GM18526 (cell line): Measurements from ENCODE around the gene KIAA1671.

Source experiments
- POLR2A ChIP-seq: IDR thresholded peaks from 3 replicates; pipeline ENCODE4 v1.6.1; 2011; ENCODE audit not compliant: insufficient read length; ENCODE audit errors: extremely low read depth

KIAA1671 gene

DNA sequence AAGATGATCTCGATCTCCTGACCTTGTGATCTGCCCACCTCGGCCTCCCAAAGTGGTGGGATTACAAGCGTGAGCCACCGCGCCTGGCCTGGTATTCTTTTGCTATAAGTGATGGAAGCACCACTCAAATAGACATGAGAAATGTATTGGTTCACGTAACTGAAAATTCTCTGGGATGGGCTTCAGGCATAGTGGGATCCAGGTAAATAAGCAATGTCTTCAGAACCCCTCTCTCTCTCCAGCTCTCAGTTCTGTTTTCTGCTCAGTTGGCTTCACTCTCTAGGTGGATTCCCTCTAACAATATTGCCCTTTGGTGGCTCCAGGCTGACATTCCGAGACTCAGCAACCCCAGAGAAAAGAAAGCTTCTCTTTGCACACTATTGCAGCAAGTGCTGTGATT is 5.1 kb upstream of the KIAA1671 start:
- TF ChIP-seq POLR2A: no peak

DNA sequence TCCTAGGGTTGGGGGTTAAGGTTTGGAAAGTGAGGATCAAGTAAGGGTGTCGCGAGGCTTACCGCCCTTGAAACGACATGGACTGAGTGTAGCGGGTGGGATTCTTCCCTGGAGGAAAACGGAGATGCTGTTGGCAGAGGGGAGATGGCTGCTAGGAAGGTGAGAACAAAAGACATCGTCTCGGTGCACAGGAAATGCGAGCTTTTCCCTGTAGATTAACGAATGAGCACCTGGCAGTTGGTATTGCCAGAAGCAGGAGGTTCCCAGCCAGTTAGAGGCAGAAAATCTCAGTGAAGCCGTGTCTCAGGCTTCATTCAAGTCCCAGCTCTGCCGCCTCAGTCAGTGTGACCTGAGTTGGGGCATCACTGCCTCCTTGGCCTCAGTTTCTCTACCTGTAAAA is 4.6 kb upstream of the KIAA1671 start:
- no peak for TF ChIP-seq POLR2A

DNA sequence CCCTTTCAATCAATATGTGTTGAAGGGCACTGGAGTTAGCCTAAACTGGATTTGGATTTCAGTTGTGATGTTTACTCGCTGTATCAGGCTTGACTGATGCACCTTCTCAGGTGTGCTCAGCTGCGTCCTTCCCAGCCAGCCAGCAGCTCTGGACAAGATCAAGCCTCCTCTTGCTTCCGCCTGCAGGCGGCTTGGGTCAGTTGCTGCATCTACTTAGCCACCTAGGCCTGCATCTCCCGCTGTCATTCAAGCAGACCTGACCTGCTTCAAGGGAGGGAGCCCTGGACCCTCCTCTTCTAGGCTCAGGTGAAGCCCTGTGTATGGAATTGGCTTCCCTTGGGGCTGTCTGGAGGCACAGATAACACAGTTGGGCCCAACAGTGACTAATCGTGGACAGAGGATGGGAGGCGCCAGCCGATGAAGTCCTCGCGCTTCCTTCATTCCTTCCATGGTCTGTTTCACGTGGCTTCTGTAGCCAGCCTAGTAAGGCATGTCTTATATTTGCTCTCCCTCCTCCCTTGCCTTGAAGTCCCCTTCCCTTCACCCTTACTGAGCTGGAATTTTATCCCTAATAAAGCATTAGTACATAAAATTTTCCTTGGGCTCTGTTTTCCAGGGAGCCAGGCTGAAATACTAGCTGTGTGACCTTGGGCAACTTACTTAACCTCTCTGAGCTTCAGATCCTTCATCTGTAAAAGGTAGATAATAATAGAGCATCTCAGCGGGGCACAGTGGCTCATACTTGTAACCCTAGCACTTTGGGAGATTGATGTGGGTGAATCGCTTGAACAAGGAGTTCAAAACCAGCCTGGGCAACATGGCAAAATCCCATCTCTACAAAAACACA is 3.9 kb upstream of the KIAA1671 start:
- TF ChIP-seq POLR2A: no peak

DNA sequence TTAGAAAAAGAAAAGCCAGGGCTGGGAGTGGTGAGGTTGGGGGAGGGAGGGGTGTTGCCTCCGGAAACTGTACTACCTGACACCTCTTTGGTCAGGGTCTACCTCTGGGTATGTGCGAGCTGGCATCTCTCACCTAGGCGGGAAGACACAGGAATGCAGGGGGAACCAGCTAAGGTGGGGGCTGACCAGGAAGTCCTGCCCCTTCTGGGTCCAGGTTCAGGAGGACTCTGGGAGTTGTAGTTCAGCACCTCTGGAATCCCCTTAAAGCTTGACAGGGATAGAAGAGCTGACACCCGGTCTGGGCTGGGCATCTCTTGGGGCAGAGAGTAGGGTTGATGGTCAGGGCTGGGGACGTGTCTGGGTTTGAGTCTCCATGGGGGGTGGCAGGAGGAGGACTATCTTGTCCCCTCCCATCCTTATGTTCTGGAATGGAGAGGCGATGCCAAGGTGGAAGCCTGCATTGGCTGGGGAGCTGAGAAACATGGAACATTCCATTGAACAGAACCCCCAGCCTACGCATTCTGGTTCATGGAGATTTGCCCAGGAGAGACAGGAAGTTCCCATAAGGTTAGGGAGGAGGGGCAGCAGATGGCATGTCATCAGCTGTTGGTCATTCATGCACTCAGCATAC is 2.1 kb upstream of the KIAA1671 start:
- no peak for TF ChIP-seq POLR2A

DNA sequence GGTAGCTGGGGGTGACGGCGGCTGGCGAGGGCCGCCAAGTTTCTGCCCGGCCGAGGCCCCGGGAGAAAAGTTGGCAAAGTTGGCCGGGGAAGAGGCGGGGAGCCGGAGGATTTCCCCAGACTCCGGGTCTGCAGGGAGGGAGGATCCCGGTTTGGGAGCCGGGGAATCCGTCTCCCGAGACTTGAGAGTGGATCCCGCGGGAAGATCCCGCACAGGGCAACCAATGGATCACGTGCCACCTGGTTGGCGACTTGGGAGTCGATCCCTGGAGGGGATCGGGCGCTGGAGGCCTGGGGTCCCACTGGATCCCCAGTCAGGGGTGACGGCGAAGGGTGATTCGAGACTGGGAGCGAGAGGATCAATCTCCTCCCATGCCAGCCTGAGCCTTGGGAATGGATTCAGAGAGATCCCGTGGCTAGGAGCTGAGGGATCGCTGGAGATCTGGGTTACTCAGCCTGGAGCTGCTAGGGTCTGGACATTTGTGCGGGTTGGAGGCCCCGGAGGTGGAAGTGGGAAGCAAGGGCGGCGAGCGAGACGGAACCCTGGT is 394 bp downstream of the KIAA1671 start:
- TF ChIP-seq POLR2A: no peak

DNA sequence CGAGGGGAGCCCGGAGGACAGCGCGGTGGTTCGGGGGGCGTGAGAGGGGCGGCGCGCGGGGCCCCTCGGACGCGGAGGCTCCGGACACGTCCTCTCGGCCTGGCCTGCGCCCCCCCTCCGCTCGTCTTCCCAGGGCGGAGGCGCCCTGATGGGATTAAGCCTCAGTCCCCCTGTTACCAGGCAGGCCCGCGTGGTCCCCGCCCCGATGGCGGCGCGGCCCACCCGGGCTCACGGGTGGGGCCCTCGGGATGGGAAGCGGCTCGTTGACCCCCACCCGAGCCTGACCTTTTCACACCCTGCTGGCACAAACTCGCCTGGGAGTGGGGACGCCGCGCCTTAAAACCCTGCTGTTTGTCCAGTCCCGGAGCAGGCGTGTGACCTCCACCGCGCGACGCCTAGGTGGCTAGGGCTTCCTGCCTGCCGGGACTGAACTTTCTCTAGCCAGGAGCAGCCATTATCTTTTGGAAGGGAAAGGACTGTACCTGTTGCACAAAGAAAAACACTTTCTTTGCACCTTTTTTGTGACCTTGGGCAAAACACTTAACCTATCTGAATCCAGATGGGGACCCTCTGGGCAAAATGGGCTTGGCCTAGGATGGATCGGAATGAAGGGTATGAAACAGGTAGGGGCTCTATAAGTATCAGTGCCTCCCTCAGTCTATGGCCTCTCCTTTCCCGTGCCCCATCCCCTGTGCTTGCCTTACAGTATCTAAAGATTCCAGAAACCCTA is 1.0 kb downstream of the KIAA1671 start:
- no peak for TF ChIP-seq POLR2A

DNA sequence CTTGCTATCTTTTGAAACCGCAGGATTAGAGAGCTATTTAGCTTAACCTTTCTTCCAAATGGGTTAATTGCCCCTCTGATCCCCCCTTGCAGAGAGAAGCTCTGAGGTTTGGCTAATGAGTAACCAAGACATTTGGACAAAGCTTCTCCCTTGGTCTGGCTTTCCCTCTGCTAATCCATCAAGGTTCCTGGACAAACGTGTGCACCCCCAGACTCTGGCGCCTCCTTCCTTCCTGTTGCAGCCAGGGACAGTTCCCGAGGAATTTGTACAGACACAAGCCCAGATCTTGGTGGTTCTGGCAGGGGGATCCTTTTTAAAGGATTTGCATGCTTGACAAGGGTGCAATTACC is 1.6 kb downstream of the KIAA1671 start:
- no peak for TF ChIP-seq POLR2A

DNA sequence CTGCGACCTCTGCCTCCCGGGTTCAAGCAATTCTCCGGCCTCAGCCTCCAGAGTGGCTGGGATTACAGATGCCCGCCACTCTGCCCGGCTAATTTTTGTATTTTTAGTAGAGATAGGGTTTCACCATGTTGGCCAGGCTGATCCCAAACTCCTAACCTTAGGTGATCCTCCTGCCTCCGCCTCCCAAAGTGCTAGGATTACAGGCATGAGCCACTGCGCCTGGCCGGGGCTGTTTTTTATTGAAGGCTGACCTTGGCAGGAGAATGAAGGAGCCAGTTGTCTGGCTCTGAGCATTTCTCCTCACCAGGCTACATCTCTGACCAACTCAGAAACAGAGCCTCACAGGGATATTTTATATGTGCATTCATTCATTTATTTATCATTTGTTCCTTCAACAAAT is 2.3 kb downstream of the KIAA1671 start:
- TF ChIP-seq POLR2A: no peak

DNA sequence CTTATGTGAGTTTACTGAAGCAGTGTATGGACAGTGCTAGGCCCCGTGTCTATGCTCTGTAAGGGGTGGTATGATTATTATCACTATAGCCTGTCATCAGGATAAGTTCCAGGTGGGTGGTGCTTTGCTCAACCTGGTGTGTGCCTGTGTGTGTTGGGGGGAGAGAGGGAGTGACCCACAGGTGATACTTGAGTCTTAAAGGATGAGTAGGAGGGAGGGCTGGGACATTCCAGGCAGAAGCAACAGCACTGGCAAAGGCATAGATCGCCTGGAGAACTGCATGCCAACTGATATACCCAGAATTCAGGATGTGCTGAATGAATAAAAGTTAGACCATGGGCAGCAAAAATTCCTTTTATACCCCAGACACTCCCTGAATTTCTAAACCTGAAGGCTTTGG is 4.5 kb downstream of the KIAA1671 start:
- TF ChIP-seq POLR2A: no peak

DNA sequence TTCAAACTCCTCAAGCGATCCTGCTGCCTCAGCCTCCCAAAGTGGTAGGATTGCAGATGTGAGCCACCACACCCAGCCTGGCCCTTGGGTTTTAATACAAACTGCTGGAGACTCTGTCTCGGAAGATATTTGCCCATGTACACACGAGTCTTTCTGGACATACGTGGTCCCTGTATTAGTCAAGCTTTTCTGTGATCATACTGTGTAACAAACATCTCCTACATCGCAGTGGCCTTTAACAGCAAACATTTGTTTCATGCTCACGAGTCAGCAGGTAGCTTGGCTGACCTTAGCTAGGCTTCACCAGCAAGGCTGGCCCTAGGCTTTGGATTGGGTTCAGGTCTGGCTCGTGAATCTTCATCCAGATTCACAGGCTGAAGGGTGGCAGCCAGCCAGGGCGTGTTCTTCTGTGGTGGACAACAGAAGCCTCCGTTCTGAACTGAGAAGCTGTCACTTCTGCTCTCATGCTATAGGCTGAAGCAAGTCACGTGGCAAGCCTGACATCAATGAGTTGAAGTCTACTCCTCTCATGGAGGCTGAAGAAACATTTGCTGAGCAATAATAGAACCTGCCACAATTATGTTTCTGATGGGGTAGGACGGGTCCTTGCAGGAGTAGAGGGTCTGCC is 8.8 kb downstream of the KIAA1671 start:
- no peak for TF ChIP-seq POLR2A

DNA sequence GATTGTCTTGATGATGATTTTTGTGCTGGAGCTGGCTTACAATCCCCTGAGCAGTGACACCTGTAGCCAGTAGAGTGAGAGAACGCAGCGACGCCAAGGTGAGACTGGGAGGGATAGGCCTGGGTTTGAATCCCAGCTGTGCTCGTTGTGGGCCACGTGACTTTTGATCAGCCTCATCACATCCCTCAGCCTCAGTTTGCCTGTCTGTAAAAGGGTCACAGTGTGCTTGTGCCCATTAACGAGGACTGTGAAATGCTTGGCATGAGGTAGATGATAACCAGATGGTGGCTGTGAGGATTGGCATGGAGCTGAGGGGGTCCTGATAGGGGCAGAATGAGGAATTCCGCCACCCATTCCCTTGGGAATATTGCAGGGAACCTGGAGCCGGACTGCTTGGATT is 9.6 kb downstream of the KIAA1671 start:
- TF ChIP-seq POLR2A: no peak

DNA sequence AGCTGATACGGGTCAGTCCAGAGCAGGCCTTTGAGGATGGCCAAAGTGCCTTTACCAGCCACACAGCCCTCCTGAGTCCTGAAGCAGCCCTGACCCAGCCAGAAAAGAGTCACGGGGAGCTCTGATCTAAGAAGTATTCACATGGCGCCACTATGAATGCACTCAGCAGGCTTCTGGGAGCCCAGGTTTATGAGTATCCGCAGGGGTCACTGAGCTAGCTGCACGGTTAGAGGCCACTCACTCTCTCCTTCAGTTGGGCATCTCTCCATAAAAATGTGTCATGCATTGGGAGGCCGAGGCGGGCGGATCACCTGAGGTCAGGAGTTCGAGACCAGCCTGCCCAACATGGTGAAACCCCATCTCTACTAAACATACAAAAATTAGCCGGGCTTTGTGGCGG is 10.3 kb downstream of the KIAA1671 start:
- TF ChIP-seq POLR2A: no peak

DNA sequence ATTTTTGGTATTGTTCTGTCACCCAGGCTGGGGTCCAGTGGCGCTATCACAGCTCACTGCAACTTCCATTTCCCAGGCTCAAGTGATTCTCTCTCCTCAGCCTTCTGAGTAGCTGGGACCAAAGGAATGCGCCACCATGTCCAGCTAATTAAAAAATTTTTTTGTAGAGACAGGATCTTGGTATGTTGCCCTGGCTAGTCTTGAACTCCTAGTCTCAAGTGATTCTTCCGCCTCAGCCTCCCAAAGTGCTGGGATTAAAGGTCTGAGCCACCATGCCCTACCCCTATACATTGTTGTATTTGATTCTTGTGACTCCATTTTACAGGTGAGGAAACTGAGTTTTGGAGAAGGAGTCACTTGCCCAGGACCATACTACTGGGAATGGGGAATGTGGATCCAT is 11.9 kb downstream of the KIAA1671 start:
- TF ChIP-seq POLR2A: no peak

DNA sequence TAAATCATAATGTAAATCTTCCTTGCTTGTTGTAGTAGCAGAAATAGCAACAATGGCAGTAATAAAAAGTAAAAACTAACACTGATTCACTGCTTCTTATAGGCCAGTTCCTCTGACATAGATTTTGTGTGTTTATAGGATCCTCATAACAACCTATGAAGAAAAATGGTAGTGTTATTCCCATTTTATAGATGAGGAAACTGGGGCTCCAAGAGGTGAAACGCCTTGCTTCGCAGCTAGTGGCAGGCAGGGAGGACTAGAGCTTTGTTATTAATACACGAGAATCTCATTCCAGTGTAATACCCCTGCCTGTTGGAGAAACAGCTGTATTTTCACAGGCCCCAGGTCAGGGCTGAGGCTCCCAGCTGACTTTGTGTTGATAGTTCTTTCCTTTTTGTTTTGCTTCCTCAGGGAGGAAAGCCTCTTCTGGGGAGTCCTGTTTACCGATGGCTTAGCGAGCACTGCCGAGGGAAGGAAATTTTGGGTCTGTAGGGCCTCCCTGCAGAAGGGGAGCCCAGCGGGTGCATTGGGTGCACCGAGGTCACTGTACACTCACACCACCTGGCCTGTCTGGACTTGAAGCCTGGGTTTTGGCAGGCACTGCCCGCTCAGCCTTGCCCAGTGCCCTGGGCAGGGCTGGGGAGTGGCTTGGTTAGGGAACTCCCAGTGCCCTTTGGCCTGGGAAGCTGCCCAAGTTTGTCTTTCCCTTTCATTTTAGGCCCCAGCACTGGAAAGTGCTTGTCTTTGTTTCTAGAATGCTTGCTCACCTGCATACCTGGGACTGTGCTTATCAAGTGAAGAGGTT is 13.5 kb downstream of the KIAA1671 start:
- TF ChIP-seq POLR2A: no peak
